ENCODE data around the gene MIS12. TPM values are rescaled to one million over a fixed set of nuclear protein-coding genes. Genes with fewer than 3 reads are reported as not detected.

The MIS12 gene
- total and polyA plus RNA-seq, 2 of the 13 experiments (the other 11 are each of a cell fraction or from before 2014, with no cell fraction given) = 13.4 to 28.0 TPM

GRCh38 chr17:5492970-5493369, 6.6 kb downstream of the MIS12 start (continued):
- no peak for TF ChIP-seq BCLAF1 (IDR thresholded peaks at IDR 0.05)

GRCh38 chr17:5499476-5500231, 13.3 kb downstream of the MIS12 start:
- intact Hi-C loops (cut with micrococcal nuclease; ENCODE audit: unreplicated experiment) = no loop called here
- DNase-seq (ENCODE audit: low spot score) (no peak), ATAC-seq (no peak), FAIRE-seq (no peak)
- Histone ChIP-seq H3K9ac (ENCODE audit: insufficient read depth, low read depth, low read length) (no peak overlapping the region), H4K20me1 (ENCODE audit: insufficient read depth, low read length) (no peaks in the 10 kb centered on the region), H2AFZ (ENCODE audit: low read length) (no peak overlapping the region), H3K4me2 (ENCODE audit: low read depth, low read length) (peak overlapping the region; percentile 75), H3K27ac (ENCODE audit: extremely low read length, insufficient read depth, low read length) (no peak overlapping the region), H3K36me3 (replicated peaks in 1 of 2; ENCODE audit: control insufficient read depth in 1 of 2, insufficient read depth in 2 of 2, low read length in 2 of 2) (no peaks in the 10 kb centered on the region), H3K9me3 (ENCODE audit: low read length) (no peaks in the 10 kb centered on the region), H3K4me3 (replicated peaks in 1 of 3; ENCODE audit: insufficient read depth in 1 of 3, low read depth in 2 of 3, low read length in 3 of 3) (peak overlapping the region in 2 of 3 experiments; percentile 75 to 79; a peak in 2 of 6 replicates), H3K27me3 (ENCODE audit: control insufficient read depth in 1 of 2, insufficient read depth in 2 of 2, low read length in 2 of 2) (peaks cover 0 to 13% of the 10 kb centered on the region in 2 experiments; a peak in 3 of 5 replicates), H3K4me1 (ENCODE audit: insufficient read depth, low read length) (peaks cover 7% of the 10 kb centered on the region), H3K79me2 (ENCODE audit: insufficient read depth, low read length) (no peaks in the 10 kb centered on the region)
- CTCF ChIA-PET (ENCODE audit: low intra/inter-chr PET ratio, low total read pairs) = no interaction called here
- POLR2A ChIA-PET = interaction anchor here (1.4 to 2.6 kb wide), 4 partner anchors 14 to 60 kb away, joined by 3 to 24 read pairs (median 4); partner anchors contain the start of genes C1QBP, DERL2, DHX33 and MIS12
- TF ChIP-seq RBM39 (IDR thresholded peaks at IDR 0.05; ENCODE audit: low read depth, low read length, poor library complexity, severe bottlenecking) = peak; percentile 8
- TF ChIP-seq ZNF44 (CRISPR knock-in tag; IDR thresholded peaks at IDR 0.05) = no peak
- no peak for TF ChIP-seq NKX3-1 (CRISPR knock-in tag; IDR thresholded peaks at IDR 0.05)
- no TSS peak for BruUV-seq (replicated peaks)
- in situ Hi-C loops (cut with HindIII; ENCODE audit: extremely low pct_ligation_motif_present, low pct_unique_long_range_greater_than_20kb) = no loop called here
- 91% methylated on average over 34 of the region's 44 CpGs for WGBS (ENCODE audit: low lambda C conversion rate)

Measured in HepG2 (cell line).